ENCODE data around the gene PLCD1.

DNA sequence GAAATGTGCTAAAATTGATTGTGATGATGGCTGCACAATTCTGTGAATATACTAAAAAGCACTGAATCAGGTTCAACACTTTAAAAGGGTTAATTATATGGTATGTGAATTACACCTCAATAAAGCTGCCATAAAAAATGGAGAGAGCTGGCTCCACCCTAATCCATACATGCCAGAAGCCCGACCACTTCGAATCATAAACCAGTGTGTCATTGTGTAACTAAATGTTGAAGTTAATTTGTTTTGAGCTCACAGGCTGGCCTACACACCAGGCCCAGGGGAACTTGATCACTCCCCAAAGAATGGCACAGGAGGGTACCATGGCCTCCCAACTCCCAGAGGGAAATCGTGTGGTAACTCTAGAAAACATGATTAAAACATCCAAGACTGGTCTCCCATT lies 14.0 kb downstream of the PLCD1 start:
- TF ChIP-seq, protein P1, sequence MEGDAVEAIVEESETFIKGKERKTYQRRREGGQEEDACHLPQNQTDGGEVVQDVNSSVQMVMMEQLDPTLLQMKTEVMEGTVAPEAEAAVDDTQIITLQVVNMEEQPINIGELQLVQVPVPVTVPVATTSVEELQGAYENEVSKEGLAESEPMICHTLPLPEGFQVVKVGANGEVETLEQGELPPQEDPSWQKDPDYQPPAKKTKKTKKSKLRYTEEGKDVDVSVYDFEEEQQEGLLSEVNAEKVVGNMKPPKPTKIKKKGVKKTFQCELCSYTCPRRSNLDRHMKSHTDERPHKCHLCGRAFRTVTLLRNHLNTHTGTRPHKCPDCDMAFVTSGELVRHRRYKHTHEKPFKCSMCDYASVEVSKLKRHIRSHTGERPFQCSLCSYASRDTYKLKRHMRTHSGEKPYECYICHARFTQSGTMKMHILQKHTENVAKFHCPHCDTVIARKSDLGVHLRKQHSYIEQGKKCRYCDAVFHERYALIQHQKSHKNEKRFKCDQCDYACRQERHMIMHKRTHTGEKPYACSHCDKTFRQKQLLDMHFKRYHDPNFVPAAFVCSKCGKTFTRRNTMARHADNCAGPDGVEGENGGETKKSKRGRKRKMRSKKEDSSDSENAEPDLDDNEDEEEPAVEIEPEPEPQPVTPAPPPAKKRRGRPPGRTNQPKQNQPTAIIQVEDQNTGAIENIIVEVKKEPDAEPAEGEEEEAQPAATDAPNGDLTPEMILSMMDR (conservative IDR thresholded peaks at IDR 0.05; ENCODE audit: low read length): no peak
- TF ChIP-seq EZH2phosphoT487 (IDR thresholded peaks at IDR 0.05; ENCODE audit: borderline replicate concordance): no peak
